ENCODE results near the gene STYX. TPM values are rescaled to one million over a fixed set of nuclear protein-coding genes. Genes with fewer than 3 reads are reported as not detected.
"Not testable (repeated sequence)": the region's sequence is repeated elsewhere in the genome, so short reads cannot be mapped to it uniquely, and the experiment has no call there.

STYX gene
- total RNA-seq, 1 donor from 2014 or later, result 13.1 TPM

DNA sequence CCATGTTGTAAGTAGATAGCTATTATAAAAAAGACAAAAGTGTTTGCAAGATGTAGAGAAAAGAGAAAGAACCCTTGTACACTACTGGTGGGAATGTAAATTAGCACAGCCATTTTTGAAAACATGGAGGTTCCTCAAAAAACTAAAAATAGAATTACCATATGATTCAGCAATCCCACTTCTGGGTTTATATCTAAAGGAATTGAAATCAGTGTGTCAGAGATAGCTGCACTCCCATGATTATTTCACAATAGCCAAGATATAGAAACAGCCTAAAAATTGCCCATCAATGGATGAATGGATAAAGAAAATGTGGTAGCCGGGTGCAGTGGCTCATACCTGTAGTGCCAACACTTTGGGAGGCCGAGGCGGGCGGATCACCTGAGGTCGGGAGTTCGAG is 13.8 kb upstream of the STYX start:
- no peak for DNase-seq (ENCODE audit: missing footprints)
- intact Hi-C loops (cut with DNase I), result no loop called here
- ATAC-seq, result no peak

DNA sequence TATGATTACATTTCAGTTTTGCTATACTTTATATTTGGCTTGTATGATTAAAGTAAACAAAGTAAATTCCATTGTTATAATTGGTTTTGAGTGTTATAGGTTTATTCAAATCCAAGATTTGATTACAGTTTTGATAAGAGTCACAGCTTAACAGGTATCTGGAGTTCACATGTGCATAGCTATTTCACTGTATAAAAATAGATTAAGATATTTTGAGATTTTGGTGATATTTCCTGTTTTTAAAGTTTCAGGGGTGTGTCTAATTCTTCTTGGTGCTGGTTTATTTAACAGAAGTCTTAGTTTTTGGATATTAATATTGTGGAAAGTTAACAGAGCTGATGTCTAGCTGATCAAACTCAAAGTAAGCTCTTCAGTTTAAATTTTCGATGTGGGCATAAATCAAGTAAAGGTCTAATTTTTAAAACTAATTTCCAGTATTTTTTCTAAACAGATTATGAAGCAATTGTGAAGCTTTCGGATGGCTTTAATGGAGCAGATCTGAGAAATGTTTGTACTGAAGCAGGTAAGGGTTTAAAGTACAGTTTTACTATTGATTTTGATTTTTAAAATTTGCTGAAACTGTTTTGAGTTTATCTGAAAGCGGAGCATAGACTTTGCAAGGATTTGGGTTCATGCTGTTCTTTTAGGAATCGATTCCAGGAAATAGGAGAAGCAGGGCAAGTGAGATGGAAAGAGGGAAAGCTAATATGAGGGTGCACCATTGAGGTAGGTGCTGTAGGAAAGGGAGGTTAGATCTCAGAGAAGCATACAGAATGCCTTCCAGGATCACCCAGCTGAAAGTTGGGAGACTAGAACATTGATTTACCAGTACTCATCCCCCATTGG is 6.2 kb upstream of the STYX start:
- intact Hi-C loops (cut with DNase I), result no loop called here
- ATAC-seq (no peak), DNase-seq (ENCODE audit: missing footprints) (no peak)

DNA sequence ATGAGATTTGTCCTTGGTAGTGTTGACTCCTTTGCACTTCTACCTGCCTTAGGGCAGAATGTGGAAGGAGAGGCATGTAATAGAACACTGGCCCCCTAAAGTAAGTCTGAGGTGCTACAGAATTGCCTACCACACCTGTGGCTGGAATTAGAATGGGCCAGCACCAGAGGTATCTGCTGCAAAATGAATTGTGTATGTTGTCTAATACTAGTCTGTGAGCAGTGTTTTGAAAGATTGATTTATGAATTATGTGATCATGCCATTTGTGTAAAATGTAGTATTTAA is 5.7 kb upstream of the STYX start:
- intact Hi-C loops (cut with DNase I), result no loop called here
- DNase-seq (ENCODE audit: missing footprints) (no peak), ATAC-seq (no peak)

- ATAC-seq; DNase-seq (ENCODE audit: missing footprints): not testable (repeated sequence)
These were observed 2.5 kb upstream of the STYX start for GRCh38 chr14:52727509-52727908.

GRCh38 chr14:52729035-52729434 is 931 bp upstream of the STYX start:
- intact Hi-C loops (cut with DNase I), result loop anchor here (2.0 kb wide), 1 partner anchor 22 kb away; the partner anchor contains the start of gene PSMC6
- not testable (repeated sequence) for ATAC-seq; DNase-seq (ENCODE audit: missing footprints)

More at GRCh38 chr14:52727509-52727908, 2.5 kb upstream of the STYX start:
- intact Hi-C loops (cut with DNase I), result not testable (repeated sequence)

DNA sequence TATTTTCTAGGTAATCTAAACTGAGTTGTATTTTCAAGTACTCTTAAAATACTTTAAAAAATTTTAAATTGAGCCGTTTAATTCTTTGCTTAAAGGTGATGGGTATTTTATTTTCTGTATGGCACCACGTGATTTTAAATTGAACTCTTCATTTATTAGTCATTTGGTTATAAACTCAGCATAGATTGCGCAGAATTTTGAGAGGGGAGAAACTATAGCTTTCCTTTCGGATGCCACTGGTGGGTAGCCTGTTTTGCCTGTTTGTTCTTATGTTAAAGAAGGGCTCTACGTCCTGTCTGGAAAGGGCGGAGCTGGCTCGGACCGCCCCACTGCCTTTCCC is 411 bp upstream of the STYX start:
- DNase-seq (ENCODE audit: missing footprints) (no peak), ATAC-seq (no peak)
- intact Hi-C loops (cut with DNase I), result loop anchor here (2.0 kb wide), 1 partner anchor 23 kb away; the partner anchor contains the start of gene PSMC6

- ATAC-seq (peak; percentile 3), DNase-seq (ENCODE audit: missing footprints) (no peak)
- intact Hi-C loops (cut with DNase I), result no loop called here
These were observed 744 bp downstream of the STYX start for GRCh38 chr14:52730709-52731111.

DNA sequence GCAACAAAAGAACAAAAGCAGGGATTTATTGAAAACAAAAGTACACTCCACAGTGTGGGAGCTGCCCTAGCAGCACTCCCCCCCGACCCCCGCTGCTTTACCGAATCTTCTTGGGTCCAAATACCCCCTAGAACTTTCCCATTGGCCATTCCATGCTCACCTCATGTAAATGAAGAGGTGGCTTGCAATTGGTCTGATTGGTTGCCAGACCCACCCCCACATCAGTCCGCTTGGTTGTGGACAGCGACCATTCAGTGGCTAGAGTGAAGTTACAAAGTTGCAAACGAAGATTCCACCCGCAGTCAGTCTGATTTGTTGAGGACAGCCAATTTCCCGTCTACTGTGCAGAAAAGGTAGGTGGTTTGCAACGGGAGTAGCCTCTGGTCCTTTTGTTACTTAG is 3.9 kb downstream of the STYX start:
- DNase-seq (ENCODE audit: missing footprints) (no peak), ATAC-seq (no peak)
- intact Hi-C loops (cut with DNase I), result no loop called here

DNA sequence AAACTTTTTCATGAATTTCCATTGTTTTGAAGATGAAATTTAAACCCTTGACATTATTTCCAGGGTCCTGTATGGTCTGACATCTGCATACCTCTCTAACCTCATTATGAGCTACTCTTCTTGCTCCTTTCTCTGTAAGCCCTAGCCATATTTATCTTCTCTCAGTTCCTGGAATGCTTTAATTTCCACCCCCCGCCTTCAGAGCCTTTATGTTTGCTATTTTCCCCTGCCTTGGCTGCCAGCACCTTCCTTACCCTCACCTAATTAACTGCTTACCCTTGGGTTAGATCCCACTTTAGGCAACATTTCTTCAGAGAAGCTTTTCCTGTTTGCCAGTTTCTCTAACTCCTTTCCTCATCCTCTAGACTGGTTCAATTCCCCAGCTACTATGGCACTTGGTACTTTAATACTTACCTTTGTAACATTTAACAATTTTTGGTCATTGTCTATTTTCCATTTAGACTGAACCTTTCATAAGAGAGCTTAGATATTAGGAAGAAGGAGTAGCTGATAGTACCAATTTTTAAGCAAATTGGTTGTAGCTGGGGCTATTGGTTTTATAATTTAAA is 6.0 kb downstream of the STYX start:
- DNase-seq (ENCODE audit: missing footprints) (no peak), ATAC-seq (no peak)
- intact Hi-C loops (cut with DNase I), result no loop called here

GRCh38 chr14:52738409-52738808 is 8.4 kb downstream of the STYX start:
- no peak for ATAC-seq
- intact Hi-C loops (cut with DNase I), result no loop called here

GRCh38 chr14:52740751-52741150 is 10.8 kb downstream of the STYX start:
- no peak for ATAC-seq
- intact Hi-C loops (cut with DNase I), result no loop called here
- no peak for DNase-seq (ENCODE audit: missing footprints)

More at GRCh38 chr14:52738409-52738808, 8.4 kb downstream of the STYX start:
- no peak for DNase-seq (ENCODE audit: missing footprints)

DNA sequence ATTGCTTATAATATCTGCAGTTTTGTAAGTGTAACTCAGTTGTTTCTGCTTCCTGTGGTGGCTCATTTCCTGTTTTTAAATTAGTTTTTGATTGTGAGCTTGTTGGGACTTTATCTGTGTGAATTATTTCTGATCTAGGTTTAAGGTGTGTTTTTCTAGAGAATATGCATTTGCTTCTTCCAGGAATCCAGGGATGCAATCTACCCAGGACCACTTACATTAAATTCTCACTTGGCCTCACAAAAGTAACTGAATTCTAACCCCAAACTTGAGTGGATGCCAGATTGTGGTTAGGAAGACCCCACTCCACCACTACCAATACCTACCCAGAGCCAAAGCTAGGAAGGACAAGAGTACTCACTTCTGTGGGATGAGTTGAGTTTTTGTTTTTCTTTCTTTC is 11.9 kb downstream of the STYX start:
- no peak for DNase-seq (ENCODE audit: missing footprints)
- no peak for ATAC-seq
- intact Hi-C loops (cut with DNase I), result no loop called here

DNA sequence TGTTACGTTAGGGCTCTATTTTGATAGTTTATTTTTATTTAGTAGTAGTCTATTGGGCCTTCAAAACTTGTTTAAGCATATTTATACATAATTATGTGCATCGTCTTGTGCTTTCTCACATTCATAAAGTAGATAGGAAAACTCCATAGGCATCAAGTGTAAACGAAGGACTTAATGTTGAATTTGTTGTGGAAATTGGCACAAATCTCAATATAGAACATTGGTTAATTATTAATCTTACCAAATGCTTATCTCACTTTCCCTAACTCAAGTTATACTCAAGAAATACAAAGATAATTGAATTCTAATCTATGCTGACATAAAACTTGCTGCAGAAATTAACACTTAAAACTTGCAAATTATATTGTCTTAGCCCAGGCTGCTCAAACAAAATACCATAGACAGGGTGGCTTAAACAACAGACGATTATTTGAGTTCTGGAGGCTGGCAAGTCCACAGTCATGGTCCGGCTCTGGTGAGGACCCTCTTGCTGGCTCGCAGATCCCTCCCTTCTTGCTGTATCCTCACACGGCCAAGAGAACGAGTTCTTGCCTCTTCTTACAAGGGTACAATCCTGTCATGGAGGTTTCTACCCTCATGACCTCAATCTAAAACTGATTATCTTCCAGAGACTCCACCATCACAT is 18.8 kb downstream of the STYX start:
- ATAC-seq, result no peak
- intact Hi-C loops (cut with DNase I), result no loop called here
- DNase-seq (ENCODE audit: missing footprints), result no peak

- ATAC-seq, result no peak
- intact Hi-C loops (cut with DNase I), result no loop called here
- DNase-seq (ENCODE audit: missing footprints), result no peak
These were observed 25.8 kb downstream of the STYX start for GRCh38 chr14:52755607-52756316.

- ATAC-seq, result no peak
These were observed 29.2 kb downstream of the STYX start for GRCh38 chr14:52759145-52759544.

DNA sequence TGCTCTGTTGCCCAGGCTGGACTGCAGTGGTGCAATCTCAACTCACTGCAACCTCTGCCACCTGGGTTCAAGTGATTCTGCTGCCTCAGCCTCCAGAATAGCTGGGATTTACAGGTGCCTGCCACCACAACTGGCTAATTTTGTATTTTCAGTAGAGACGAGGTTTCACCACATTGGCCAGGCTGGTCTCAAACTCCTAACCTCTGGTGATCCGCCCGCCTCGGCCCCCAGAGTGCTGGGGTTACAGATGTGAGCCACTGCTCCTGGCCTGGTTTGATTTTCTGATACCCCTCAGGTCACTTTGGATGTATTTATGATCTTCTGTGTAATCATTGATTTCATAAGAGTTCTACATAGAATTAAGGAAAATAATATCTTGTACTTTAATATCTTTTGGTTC is 33.0 kb downstream of the STYX start:
- DNase-seq (ENCODE audit: missing footprints); ATAC-seq; intact Hi-C loops (cut with DNase I): not testable (repeated sequence)

More at GRCh38 chr14:52759145-52759544, 29.2 kb downstream of the STYX start:
- intact Hi-C loops (cut with DNase I), result no loop called here
- DNase-seq (ENCODE audit: missing footprints), result no peak

DNA sequence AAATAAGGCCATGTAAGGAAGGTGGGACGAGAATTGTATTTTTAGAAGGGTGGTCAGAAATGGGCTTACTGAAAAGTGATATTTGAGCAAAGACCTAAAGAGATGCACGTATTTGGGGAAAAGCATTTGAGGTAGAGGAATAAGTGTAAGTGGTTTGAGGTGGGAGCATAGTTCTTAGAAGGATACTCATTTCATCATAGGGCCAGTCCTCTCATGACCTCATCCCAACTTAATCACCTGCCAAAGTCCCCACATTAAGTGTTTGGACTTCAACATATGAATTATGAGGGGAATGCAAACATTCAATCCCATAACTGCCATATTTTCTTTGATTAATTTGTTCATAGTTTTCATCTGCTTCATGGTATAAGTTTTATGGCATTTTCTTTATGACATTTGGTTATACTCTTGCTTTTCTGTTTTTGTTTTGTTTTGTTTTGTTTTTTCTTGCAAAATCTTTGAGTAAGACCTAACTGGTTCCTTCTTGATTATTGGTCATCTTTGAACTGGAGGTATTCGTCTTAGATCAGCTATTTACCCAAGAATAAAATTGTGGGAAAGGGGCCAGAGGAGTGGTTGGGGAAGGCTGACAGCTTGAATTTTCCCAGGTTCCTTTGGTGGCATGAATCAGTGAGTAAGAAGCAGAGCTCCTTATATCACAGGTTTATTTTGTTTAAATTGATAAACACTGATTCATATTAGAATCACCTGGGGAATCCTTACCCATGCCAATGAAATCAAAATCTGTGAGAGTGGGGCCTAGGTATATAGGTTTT is 37.3 kb downstream of the STYX start:
- no peak for DNase-seq (ENCODE audit: missing footprints)
- no peak for ATAC-seq
- intact Hi-C loops (cut with DNase I), result no loop called here

DNA sequence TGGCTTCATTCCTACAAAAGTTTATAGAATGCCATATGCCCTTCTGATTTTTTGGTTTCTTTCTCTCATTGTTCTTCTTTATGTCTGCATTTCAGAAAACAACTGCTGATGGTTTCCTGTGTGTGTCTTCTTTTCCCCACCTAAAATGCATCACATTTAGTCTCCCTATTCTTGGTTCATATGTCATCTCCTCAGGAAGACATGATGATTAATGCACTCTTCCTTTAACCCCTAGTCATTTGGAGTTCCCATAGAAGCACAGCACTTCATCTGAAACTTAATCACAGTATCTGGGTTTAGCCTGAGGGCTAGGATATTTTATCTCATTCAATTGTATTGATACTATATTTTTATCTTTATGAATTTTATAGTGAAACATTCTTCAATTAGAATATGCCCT is 39.9 kb downstream of the STYX start:
- ATAC-seq (no peak), DNase-seq (ENCODE audit: missing footprints) (no peak)
- intact Hi-C loops (cut with DNase I), result no loop called here

GRCh38 chr14:52776816-52777215 is 46.9 kb downstream of the STYX start:
- intact Hi-C loops (cut with DNase I), result no loop called here
- DNase-seq (ENCODE audit: missing footprints) (no peak), ATAC-seq (no peak)

Data from Right ventricle myocardium inferior (tissue), 1 donor.